ENCODE results near the gene XYLT1.
A peak's percentile ranks its signal among the peaks of the same experiment; 100 is the strongest.
"Not testable (repeated sequence)": the region's sequence is repeated elsewhere in the genome, so short reads cannot be mapped to it uniquely, and the experiment has no call there.

XYLT1 gene

GRCh38 chr16:17511340-17511739, 40.6 kb upstream of the XYLT1 start:
- peak; percentile 46; the same call in 1 of the 2 replicates for TF ChIP-seq TCF4 (CRISPR knock-in tag; IDR thresholded peaks at IDR 0.05; ENCODE audit: borderline replicate concordance)
- no peak for TF ChIP-seq ZNF70 (CRISPR knock-in tag; IDR thresholded peaks at IDR 0.05)
- ATAC-seq = no peak; the same call in 1 of the 3 replicates

DNA sequence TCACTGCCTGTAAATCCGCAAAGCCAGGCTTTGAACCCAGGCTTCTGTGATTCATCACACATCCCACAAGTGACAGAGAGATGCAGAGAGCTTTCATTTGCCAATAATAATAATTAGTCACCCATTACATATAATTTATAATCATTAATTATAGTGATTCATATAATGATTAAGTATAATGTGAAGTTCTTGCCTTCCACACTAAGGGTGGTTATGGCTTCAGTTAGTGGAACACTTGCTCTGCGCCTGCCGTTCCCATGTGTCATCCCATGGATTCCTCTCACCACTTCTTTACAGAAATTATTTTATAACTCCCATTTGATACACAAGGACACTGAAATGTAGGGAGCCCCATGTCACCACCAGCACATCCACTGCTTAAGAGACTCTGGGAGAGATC, 39.8 kb upstream of the XYLT1 start:
- peak; percentile 72 for ATAC-seq
- TF ChIP-seq CSRNP3 (CRISPR knock-in tag; IDR thresholded peaks at IDR 0.05) = no peak
- TF ChIP-seq ZNF565 (CRISPR knock-in tag; conservative IDR thresholded peaks at IDR 0.05; ENCODE audit: low read depth) = no peak
- TF ChIP-seq POU6F1 (CRISPR knock-in tag; IDR thresholded peaks at IDR 0.05; ENCODE audit: borderline replicate concordance, low read depth) = no peak
- no peak for TF ChIP-seq GLIS3 (CRISPR knock-in tag; IDR thresholded peaks at IDR 0.05)
- TF ChIP-seq PATZ1 (CRISPR knock-in tag; IDR thresholded peaks at IDR 0.05; ENCODE audit: borderline replicate concordance) = no peak
- TF ChIP-seq TSHZ2 (CRISPR knock-in tag; IDR thresholded peaks at IDR 0.05) = no peak
- TF ChIP-seq ZFP30 (CRISPR knock-in tag; IDR thresholded peaks at IDR 0.05) = no peak
- TF ChIP-seq TOX (CRISPR knock-in tag; IDR thresholded peaks at IDR 0.05; ENCODE audit: borderline replicate concordance) = no peak
- no peak for TF ChIP-seq ESRRG (CRISPR knock-in tag; IDR thresholded peaks at IDR 0.05)
- no peak for TF ChIP-seq ZFP3 (CRISPR knock-in tag; IDR thresholded peaks at IDR 0.05)
- TF ChIP-seq ARNTL (CRISPR knock-in tag; IDR thresholded peaks at IDR 0.05; ENCODE audit: borderline replicate concordance, low read depth) = no peak
- TF ChIP-seq BACH2 (CRISPR knock-in tag; IDR thresholded peaks at IDR 0.05; ENCODE audit: borderline replicate concordance) = no peak
- TF ChIP-seq PPARA (CRISPR knock-in tag; IDR thresholded peaks at IDR 0.05; ENCODE audit: borderline replicate concordance) = no peak
- TF ChIP-seq ISL1 (CRISPR knock-in tag; IDR thresholded peaks at IDR 0.05) = peak; percentile 38; the same call in 1 of the 2 replicates
- TF ChIP-seq RARB (CRISPR knock-in tag; IDR thresholded peaks at IDR 0.05) = no peak
- TF ChIP-seq ZNF70 (CRISPR knock-in tag; IDR thresholded peaks at IDR 0.05) = no peak
- no peak for TF ChIP-seq SNAI2 (CRISPR knock-in tag; IDR thresholded peaks at IDR 0.05)
- TF ChIP-seq ZC3H10 (CRISPR knock-in tag; IDR thresholded peaks at IDR 0.05) = peak; percentile 70

GRCh38 chr16:17509194-17509593, 38.4 kb upstream of the XYLT1 start:
- TF ChIP-seq POU6F1 (CRISPR knock-in tag; IDR thresholded peaks at IDR 0.05; ENCODE audit: borderline replicate concordance, low read depth) (no peak), ISL1 (CRISPR knock-in tag; IDR thresholded peaks at IDR 0.05) (no peak), ESRRG (CRISPR knock-in tag; IDR thresholded peaks at IDR 0.05) (no peak), TOX (CRISPR knock-in tag; IDR thresholded peaks at IDR 0.05; ENCODE audit: borderline replicate concordance) (no peak)
- no peak for ATAC-seq

DNA sequence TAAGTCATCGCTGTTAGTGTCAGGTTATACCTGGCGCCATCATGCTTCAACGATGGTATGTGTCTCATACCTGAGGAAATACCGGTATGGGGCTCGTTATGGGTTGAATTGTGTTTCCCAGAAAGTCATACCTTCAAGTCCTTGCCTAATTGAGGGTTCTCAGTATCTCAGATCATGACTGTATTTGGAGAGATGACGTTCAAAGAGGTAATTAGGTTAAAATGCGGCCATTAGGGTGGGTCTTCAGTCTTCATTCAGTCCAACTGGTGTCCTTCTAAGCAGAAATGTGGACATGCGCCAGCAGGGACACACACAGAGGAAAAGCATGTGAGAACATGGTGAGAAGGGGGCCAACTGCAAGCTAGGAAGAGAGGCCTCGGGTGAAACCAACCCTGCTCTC, 37.5 kb upstream of the XYLT1 start:
- no peak for ATAC-seq
- no peak for TF ChIP-seq BACH2 (CRISPR knock-in tag; IDR thresholded peaks at IDR 0.05; ENCODE audit: borderline replicate concordance)

GRCh38 chr16:17507516-17507915, 36.8 kb upstream of the XYLT1 start:
- not testable (repeated sequence) for ATAC-seq

- ATAC-seq = not testable (repeated sequence)
These were observed 35.1 kb upstream of the XYLT1 start for GRCh38 chr16:17505828-17506227.
